H4 (cell line): ENCODE measurements around the gene AUTS2. TPM values are rescaled to one million over a fixed set of nuclear protein-coding genes. Genes with fewer than 3 reads are reported as not detected.

Experiments used
- DNase-seq: peaks from one replicate; pipeline ENCODE4 v3.0.0-alpha.2; 2015; ENCODE audit warnings: low spot score
- total RNA-seq: library from RNA; depleted of rRNA; stranded (reverse); fragments of >200 nt; shearing (Covaris generic); gene quantifications from 2 replicates; pipeline ENCODE4 v1.2.3, GENCODE V29; 2014

AUTS2 gene
- total RNA-seq, 1 experiment from 2014 or later: 4.1 TPM

- no peak for DNase-seq
These were observed 26.4 kb downstream of the AUTS2 start for GRCh38 chr7:69624435-69625230.

GRCh38 chr7:69625238-69625637 lies 27.0 kb downstream of the AUTS2 start:
- no peak for DNase-seq

- DNase-seq: no peak
These were observed 27.5 kb downstream of the AUTS2 start for GRCh38 chr7:69625798-69626197.

- DNase-seq: peak; percentile 83
These were observed 32.0 kb downstream of the AUTS2 start for GRCh38 chr7:69630292-69630691.

GRCh38 chr7:69631131-69631530 lies 32.9 kb downstream of the AUTS2 start:
- DNase-seq: no peak

- DNase-seq: no peak
These were observed 34.0 kb downstream of the AUTS2 start for GRCh38 chr7:69632280-69632679.

- no peak for DNase-seq
These were observed 35.0 kb downstream of the AUTS2 start for GRCh38 chr7:69633122-69633831.

- DNase-seq: no peak
These were observed 37.4 kb downstream of the AUTS2 start for GRCh38 chr7:69635555-69636185.

GRCh38 chr7:69638674-69639073 lies 40.4 kb downstream of the AUTS2 start:
- no peak for DNase-seq

GRCh38 chr7:69640216-69640615 lies 41.9 kb downstream of the AUTS2 start:
- DNase-seq: no peak

GRCh38 chr7:69640925-69641594 lies 42.8 kb downstream of the AUTS2 start:
- no peak for DNase-seq

- no peak for DNase-seq
These were observed 45.0 kb downstream of the AUTS2 start for GRCh38 chr7:69643265-69643664.

- peak; percentile 67 for DNase-seq
These were observed 45.6 kb downstream of the AUTS2 start for GRCh38 chr7:69643708-69644445.

- DNase-seq: no peak
These were observed 47.4 kb downstream of the AUTS2 start for GRCh38 chr7:69645683-69646082.

GRCh38 chr7:69651101-69651590 lies 52.9 kb downstream of the AUTS2 start:
- DNase-seq: no peak

- DNase-seq: no peak
These were observed 54.8 kb downstream of the AUTS2 start for GRCh38 chr7:69652947-69653701.

- no peak for DNase-seq
These were observed 55.5 kb downstream of the AUTS2 start for GRCh38 chr7:69653806-69654205.

- DNase-seq: peak; percentile 34
These were observed 56.1 kb downstream of the AUTS2 start for GRCh38 chr7:69654381-69654780.

GRCh38 chr7:69654849-69655707 lies 56.8 kb downstream of the AUTS2 start:
- no peak for DNase-seq

- no peak for DNase-seq
These were observed 57.8 kb downstream of the AUTS2 start for GRCh38 chr7:69656077-69656476.
